ENCODE results near the gene DENND2C.

DENND2C gene

GRCh38 chr1:114609026-114609425 is 60.8 kb downstream of the DENND2C start:
- Histone ChIP-seq H3K4me3 (ENCODE audit: low read length) (no peak overlapping the region), H3K27ac (ENCODE audit: low read length) (no peak overlapping the region), H3K27me3 (ENCODE audit: control insufficient read depth, insufficient read depth, low read length) (no peaks in the 10 kb centered on the region), H3K9me3 (ENCODE audit: control insufficient read depth, insufficient read depth, low read length) (no peaks in the 10 kb centered on the region), H3K36me3 (ENCODE audit: control insufficient read depth, insufficient read depth, low read length) (no peaks in the 10 kb centered on the region), H3K4me1 (ENCODE audit: control insufficient read depth, insufficient read depth, low read length) (no peaks in the 10 kb centered on the region)
- WGBS (ENCODE audit: insufficient coverage, insufficient read length) = no CpG with 5 or more reads among the region's 3 CpGs
- DNase-seq (ENCODE audit: low read depth, low spot score) = no peak

GRCh38 chr1:114607223-114607622 is 62.6 kb downstream of the DENND2C start:
- Histone ChIP-seq H3K9me3 (ENCODE audit: control insufficient read depth, insufficient read depth, low read length) (no peaks in the 10 kb centered on the region), H3K4me3 (ENCODE audit: low read length) (no peak overlapping the region), H3K4me1 (ENCODE audit: control insufficient read depth, insufficient read depth, low read length) (no peaks in the 10 kb centered on the region), H3K36me3 (ENCODE audit: control insufficient read depth, insufficient read depth, low read length) (no peaks in the 10 kb centered on the region), H3K27ac (ENCODE audit: low read length) (no peak overlapping the region), H3K27me3 (ENCODE audit: control insufficient read depth, insufficient read depth, low read length) (no peaks in the 10 kb centered on the region)
- WGBS (ENCODE audit: insufficient coverage, insufficient read length) = no CpG with 5 or more reads among the region's 1 CpG
- no peak for DNase-seq (ENCODE audit: low read depth, low spot score)

- WGBS (ENCODE audit: insufficient coverage, insufficient read length) = no CpG with 5 or more reads among the region's 1 CpG
- no peak overlapping the region for H3K27ac ChIP-seq (ENCODE audit: low read length)
- no peaks in the 10 kb centered on the region for H3K36me3 ChIP-seq (ENCODE audit: control insufficient read depth, insufficient read depth, low read length)
- H3K4me3 ChIP-seq (ENCODE audit: low read length) = no peak overlapping the region
- no peaks in the 10 kb centered on the region for H3K27me3 ChIP-seq (ENCODE audit: control insufficient read depth, insufficient read depth, low read length)
- no peak for DNase-seq (ENCODE audit: low read depth, low spot score)
- H3K9me3 ChIP-seq (ENCODE audit: control insufficient read depth, insufficient read depth, low read length) = no peaks in the 10 kb centered on the region
- H3K4me1 ChIP-seq (ENCODE audit: control insufficient read depth, insufficient read depth, low read length) = no peaks in the 10 kb centered on the region
Observed at GRCh38 chr1:114597949-114598348, 71.9 kb downstream of the DENND2C start.

GRCh38 chr1:114595602-114596001 is 74.2 kb downstream of the DENND2C start:
- Histone ChIP-seq H3K4me3 (ENCODE audit: low read length) (no peak overlapping the region), H3K27me3 (ENCODE audit: control insufficient read depth, insufficient read depth, low read length) (no peaks in the 10 kb centered on the region), H3K36me3 (ENCODE audit: control insufficient read depth, insufficient read depth, low read length) (no peaks in the 10 kb centered on the region), H3K9me3 (ENCODE audit: control insufficient read depth, insufficient read depth, low read length) (no peaks in the 10 kb centered on the region), H3K27ac (ENCODE audit: low read length) (no peak overlapping the region), H3K4me1 (ENCODE audit: control insufficient read depth, insufficient read depth, low read length) (no peaks in the 10 kb centered on the region)
- DNase-seq (ENCODE audit: low read depth, low spot score) = no peak

GRCh38 chr1:114594046-114594445 is 75.8 kb downstream of the DENND2C start:
- Histone ChIP-seq H3K4me3 (ENCODE audit: low read length) (no peak overlapping the region), H3K27ac (ENCODE audit: low read length) (no peak overlapping the region), H3K9me3 (ENCODE audit: control insufficient read depth, insufficient read depth, low read length) (no peaks in the 10 kb centered on the region), H3K36me3 (ENCODE audit: control insufficient read depth, insufficient read depth, low read length) (no peaks in the 10 kb centered on the region), H3K4me1 (ENCODE audit: control insufficient read depth, insufficient read depth, low read length) (no peaks in the 10 kb centered on the region), H3K27me3 (ENCODE audit: control insufficient read depth, insufficient read depth, low read length) (no peaks in the 10 kb centered on the region)
- no peak for DNase-seq (ENCODE audit: low read depth, low spot score)
- no CpG with 5 or more reads among the region's 3 CpGs for WGBS (ENCODE audit: insufficient coverage, insufficient read length)

GRCh38 chr1:114589122-114589521 is 80.7 kb downstream of the DENND2C start:
- Histone ChIP-seq H3K36me3 (ENCODE audit: control insufficient read depth, insufficient read depth, low read length) (no peaks in the 10 kb centered on the region), H3K4me1 (ENCODE audit: control insufficient read depth, insufficient read depth, low read length) (no peaks in the 10 kb centered on the region), H3K4me3 (ENCODE audit: low read length) (no peak overlapping the region), H3K27ac (ENCODE audit: low read length) (no peak overlapping the region), H3K27me3 (ENCODE audit: control insufficient read depth, insufficient read depth, low read length) (no peaks in the 10 kb centered on the region), H3K9me3 (ENCODE audit: control insufficient read depth, insufficient read depth, low read length) (no peaks in the 10 kb centered on the region)
- WGBS (ENCODE audit: insufficient coverage, insufficient read length) = 100% methylated on average over 3 of the region's 3 CpGs
- no peak for DNase-seq (ENCODE audit: low read depth, low spot score)

- no peaks in the 10 kb centered on the region for H3K36me3 ChIP-seq (ENCODE audit: control insufficient read depth, insufficient read depth, low read length)
- H3K4me1 ChIP-seq (ENCODE audit: control insufficient read depth, insufficient read depth, low read length) = no peaks in the 10 kb centered on the region
- H3K4me3 ChIP-seq (ENCODE audit: low read length) = no peak overlapping the region
- no peaks in the 10 kb centered on the region for H3K9me3 ChIP-seq (ENCODE audit: control insufficient read depth, insufficient read depth, low read length)
- no peak overlapping the region for H3K27ac ChIP-seq (ENCODE audit: low read length)
- no peak for DNase-seq (ENCODE audit: low read depth, low spot score)
- no CpG with 5 or more reads among the region's 2 CpGs for WGBS (ENCODE audit: insufficient coverage, insufficient read length)
- no peaks in the 10 kb centered on the region for H3K27me3 ChIP-seq (ENCODE audit: control insufficient read depth, insufficient read depth, low read length)
Observed at GRCh38 chr1:114588196-114588689, 81.6 kb downstream of the DENND2C start.

GRCh38 chr1:114587203-114587991 is 82.5 kb downstream of the DENND2C start:
- H3K9me3 ChIP-seq (ENCODE audit: control insufficient read depth, insufficient read depth, low read length) = no peaks in the 10 kb centered on the region
- no peak overlapping the region for H3K27ac ChIP-seq (ENCODE audit: low read length)
- no peaks in the 10 kb centered on the region for H3K4me1 ChIP-seq (ENCODE audit: control insufficient read depth, insufficient read depth, low read length)
- 100% methylated on average over 1 of the region's 16 CpGs for WGBS (ENCODE audit: insufficient coverage, insufficient read length)
- no peaks in the 10 kb centered on the region for H3K36me3 ChIP-seq (ENCODE audit: control insufficient read depth, insufficient read depth, low read length)
- DNase-seq (ENCODE audit: low read depth, low spot score) = no peak
- H3K27me3 ChIP-seq (ENCODE audit: control insufficient read depth, insufficient read depth, low read length) = no peaks in the 10 kb centered on the region
- H3K4me3 ChIP-seq (ENCODE audit: low read length) = no peak overlapping the region

GRCh38 chr1:114586513-114587047 is 83.3 kb downstream of the DENND2C start:
- H3K36me3 ChIP-seq (ENCODE audit: control insufficient read depth, insufficient read depth, low read length) = no peaks in the 10 kb centered on the region

GRCh38 chr1:114585231-114585630 is 84.6 kb downstream of the DENND2C start:
- Histone ChIP-seq H3K4me1 (ENCODE audit: control insufficient read depth, insufficient read depth, low read length) (no peaks in the 10 kb centered on the region), H3K9me3 (ENCODE audit: control insufficient read depth, insufficient read depth, low read length) (no peaks in the 10 kb centered on the region), H3K27me3 (ENCODE audit: control insufficient read depth, insufficient read depth, low read length) (no peaks in the 10 kb centered on the region), H3K4me3 (ENCODE audit: low read length) (no peak overlapping the region), H3K36me3 (ENCODE audit: control insufficient read depth, insufficient read depth, low read length) (no peaks in the 10 kb centered on the region), H3K27ac (ENCODE audit: low read length) (no peak overlapping the region)
- no peak for DNase-seq (ENCODE audit: low read depth, low spot score)
- no CpG with 5 or more reads among the region's 1 CpG for WGBS (ENCODE audit: insufficient coverage, insufficient read length)

More at GRCh38 chr1:114586513-114587047, 83.3 kb downstream of the DENND2C start:
- H3K4me3 ChIP-seq (ENCODE audit: low read length) = no peak overlapping the region
- H3K4me1 ChIP-seq (ENCODE audit: control insufficient read depth, insufficient read depth, low read length) = no peaks in the 10 kb centered on the region
- H3K9me3 ChIP-seq (ENCODE audit: control insufficient read depth, insufficient read depth, low read length) = no peaks in the 10 kb centered on the region
- WGBS (ENCODE audit: insufficient coverage, insufficient read length) = no CpG with 5 or more reads among the region's 5 CpGs
- no peaks in the 10 kb centered on the region for H3K27me3 ChIP-seq (ENCODE audit: control insufficient read depth, insufficient read depth, low read length)
- no peak for DNase-seq (ENCODE audit: low read depth, low spot score)
- no peak overlapping the region for H3K27ac ChIP-seq (ENCODE audit: low read length)
